ENCODE data around the gene AGPAT3. TPM values are rescaled to one million over a fixed set of nuclear protein-coding genes. Genes with fewer than 3 reads are reported as not detected.
"Not testable (repeated sequence)": the region's sequence is repeated elsewhere in the genome, so short reads cannot be mapped to it uniquely, and the experiment has no call there.

Gene AGPAT3
- polyA plus RNA-seq, 2 donors, result 15.3 to 18.6 TPM

GRCh38 chr21:43886565-43886964, 21.5 kb downstream of the AGPAT3 start:
- peaks cover 7 to 21% of the 10 kb centered on the region in 2 donors for H3K4me1 ChIP-seq (ENCODE audit: control insufficient read depth in 2 of 2, insufficient read depth in 2 of 2, low read length in 1 of 2)
- 93 to 100% methylated on average over 1 of the region's 1 CpG for WGBS, 2 donors
- no peaks in the 10 kb centered on the region for H3K9me3 ChIP-seq (ENCODE audit: control insufficient read depth in 2 of 2, insufficient read depth in 1 of 2, low read depth in 1 of 2, low read length in 1 of 2)
- H3K27ac ChIP-seq (ENCODE audit: low read depth in 2 of 2, low read length in 1 of 2), result no peak overlapping the region
- peaks cover 0 to 7% of the 10 kb centered on the region in 2 donors for H3K36me3 ChIP-seq (ENCODE audit: control insufficient read depth in 2 of 2, insufficient read depth in 2 of 2, low read length in 1 of 2)
- no peak overlapping the region for H3K4me3 ChIP-seq (ENCODE audit: low read depth in 1 of 2, low read length in 2 of 2)
- no peaks in the 10 kb centered on the region for H3K27me3 ChIP-seq (ENCODE audit: control insufficient read depth in 1 of 2, insufficient read depth in 2 of 2, low read length in 2 of 2)

GRCh38 chr21:43889069-43889468, 24.0 kb downstream of the AGPAT3 start:
- Histone ChIP-seq H3K4me3 (ENCODE audit: low read depth in 1 of 2, low read length in 2 of 2) (no peak overlapping the region), H3K4me1 (ENCODE audit: control insufficient read depth in 2 of 2, insufficient read depth in 2 of 2, low read length in 1 of 2) (peaks cover 3 to 14% of the 10 kb centered on the region in 2 donors), H3K9me3 (ENCODE audit: control insufficient read depth in 2 of 2, insufficient read depth in 1 of 2, low read depth in 1 of 2, low read length in 1 of 2) (no peaks in the 10 kb centered on the region), H3K27ac (ENCODE audit: low read depth in 2 of 2, low read length in 1 of 2) (no peak overlapping the region), H3K27me3 (ENCODE audit: control insufficient read depth in 1 of 2, insufficient read depth in 2 of 2, low read length in 2 of 2) (no peaks in the 10 kb centered on the region), H3K36me3 (ENCODE audit: control insufficient read depth in 2 of 2, insufficient read depth in 2 of 2, low read length in 1 of 2) (no peaks in the 10 kb centered on the region)
- 61 to 76% methylated on average over 3 of the region's 3 CpGs for WGBS, 2 donors

GRCh38 chr21:43890042-43890441, 25.0 kb downstream of the AGPAT3 start:
- Histone ChIP-seq H3K27me3 (ENCODE audit: control insufficient read depth in 1 of 2, insufficient read depth in 2 of 2, low read length in 2 of 2) (no peaks in the 10 kb centered on the region), H3K4me1 (ENCODE audit: control insufficient read depth in 2 of 2, insufficient read depth in 2 of 2, low read length in 1 of 2) (peaks cover 0 to 5% of the 10 kb centered on the region in 2 donors), H3K27ac (ENCODE audit: low read depth in 2 of 2, low read length in 1 of 2) (no peak overlapping the region), H3K9me3 (ENCODE audit: control insufficient read depth in 2 of 2, insufficient read depth in 1 of 2, low read depth in 1 of 2, low read length in 1 of 2) (no peaks in the 10 kb centered on the region), H3K4me3 (ENCODE audit: low read depth in 1 of 2, low read length in 2 of 2) (no peak overlapping the region), H3K36me3 (ENCODE audit: control insufficient read depth in 2 of 2, insufficient read depth in 2 of 2, low read length in 1 of 2) (no peaks in the 10 kb centered on the region)
- 84 to 90% methylated on average over 9 of the region's 9 CpGs for WGBS, 2 donors

- Histone ChIP-seq H3K4me1 (ENCODE audit: control insufficient read depth in 2 of 2, insufficient read depth in 2 of 2, low read length in 1 of 2) (no peaks in the 10 kb centered on the region), H3K27ac (ENCODE audit: low read depth in 2 of 2, low read length in 1 of 2) (no peak overlapping the region), H3K9me3 (ENCODE audit: control insufficient read depth in 2 of 2, insufficient read depth in 1 of 2, low read depth in 1 of 2, low read length in 1 of 2) (no peaks in the 10 kb centered on the region), H3K4me3 (ENCODE audit: low read depth in 1 of 2, low read length in 2 of 2) (no peak overlapping the region), H3K36me3 (ENCODE audit: control insufficient read depth in 2 of 2, insufficient read depth in 2 of 2, low read length in 1 of 2) (no peaks in the 10 kb centered on the region), H3K27me3 (ENCODE audit: control insufficient read depth in 1 of 2, insufficient read depth in 2 of 2, low read length in 2 of 2) (no peaks in the 10 kb centered on the region)
- WGBS, 2 donors, result 97% methylated on average over 3 of the region's 3 CpGs
These were observed 27.3 kb downstream of the AGPAT3 start for GRCh38 chr21:43892334-43892733.

GRCh38 chr21:43892984-43893535, 28.0 kb downstream of the AGPAT3 start:
- Histone ChIP-seq H3K4me3 (ENCODE audit: low read depth in 1 of 2, low read length in 2 of 2) (no peak overlapping the region), H3K27ac (ENCODE audit: low read depth in 2 of 2, low read length in 1 of 2) (no peak overlapping the region), H3K36me3 (ENCODE audit: control insufficient read depth in 2 of 2, insufficient read depth in 2 of 2, low read length in 1 of 2) (no peaks in the 10 kb centered on the region), H3K27me3 (ENCODE audit: control insufficient read depth in 1 of 2, insufficient read depth in 2 of 2, low read length in 2 of 2) (no peaks in the 10 kb centered on the region), H3K9me3 (ENCODE audit: control insufficient read depth in 2 of 2, insufficient read depth in 1 of 2, low read depth in 1 of 2, low read length in 1 of 2) (no peaks in the 10 kb centered on the region), H3K4me1 (ENCODE audit: control insufficient read depth in 2 of 2, insufficient read depth in 2 of 2, low read length in 1 of 2) (no peaks in the 10 kb centered on the region)
- 67 to 85% methylated on average over 5 of the region's 5 CpGs for WGBS, 2 donors

- Histone ChIP-seq H3K27me3 (ENCODE audit: control insufficient read depth in 1 of 2, insufficient read depth in 2 of 2, low read length in 2 of 2) (no peaks in the 10 kb centered on the region), H3K9me3 (ENCODE audit: control insufficient read depth in 2 of 2, insufficient read depth in 1 of 2, low read depth in 1 of 2, low read length in 1 of 2) (no peaks in the 10 kb centered on the region), H3K36me3 (ENCODE audit: control insufficient read depth in 2 of 2, insufficient read depth in 2 of 2, low read length in 1 of 2) (no peaks in the 10 kb centered on the region), H3K27ac (ENCODE audit: low read depth in 2 of 2, low read length in 1 of 2) (no peak overlapping the region), H3K4me1 (ENCODE audit: control insufficient read depth in 2 of 2, insufficient read depth in 2 of 2, low read length in 1 of 2) (no peaks in the 10 kb centered on the region), H3K4me3 (ENCODE audit: low read depth in 1 of 2, low read length in 2 of 2) (no peak overlapping the region)
- WGBS, 2 donors, result 61 to 64% methylated on average over 19 of the region's 19 CpGs
These were observed 28.6 kb downstream of the AGPAT3 start for GRCh38 chr21:43893536-43894205.

- H3K36me3 ChIP-seq (ENCODE audit: control insufficient read depth in 2 of 2, insufficient read depth in 2 of 2, low read length in 1 of 2), result no peaks in the 10 kb centered on the region
- no peak overlapping the region for H3K27ac ChIP-seq (ENCODE audit: low read depth in 2 of 2, low read length in 1 of 2)
- H3K27me3 ChIP-seq (ENCODE audit: control insufficient read depth in 1 of 2, insufficient read depth in 2 of 2, low read length in 2 of 2), result no peaks in the 10 kb centered on the region
- 53 to 64% methylated on average over 4 of the region's 4 CpGs for WGBS, 2 donors
- no peak overlapping the region for H3K4me3 ChIP-seq (ENCODE audit: low read depth in 1 of 2, low read length in 2 of 2)
- H3K9me3 ChIP-seq (ENCODE audit: control insufficient read depth in 2 of 2, insufficient read depth in 1 of 2, low read depth in 1 of 2, low read length in 1 of 2), result no peaks in the 10 kb centered on the region
- H3K4me1 ChIP-seq (ENCODE audit: control insufficient read depth in 2 of 2, insufficient read depth in 2 of 2, low read length in 1 of 2), result no peaks in the 10 kb centered on the region
These were observed 29.2 kb downstream of the AGPAT3 start for GRCh38 chr21:43894206-43894577.

GRCh38 chr21:43895196-43895595, 30.2 kb downstream of the AGPAT3 start:
- peaks cover 0 to 3% of the 10 kb centered on the region in 2 donors for H3K36me3 ChIP-seq (ENCODE audit: control insufficient read depth in 2 of 2, insufficient read depth in 2 of 2, low read length in 1 of 2)
- no peaks in the 10 kb centered on the region for H3K9me3 ChIP-seq (ENCODE audit: control insufficient read depth in 2 of 2, insufficient read depth in 1 of 2, low read depth in 1 of 2, low read length in 1 of 2)
- 97% methylated on average over 4 of the region's 4 CpGs for WGBS, 2 donors
- no peak overlapping the region for H3K4me3 ChIP-seq (ENCODE audit: low read depth in 1 of 2, low read length in 2 of 2)
- H3K4me1 ChIP-seq (ENCODE audit: control insufficient read depth in 2 of 2, insufficient read depth in 2 of 2, low read length in 1 of 2), result no peaks in the 10 kb centered on the region
- H3K27me3 ChIP-seq (ENCODE audit: control insufficient read depth in 1 of 2, insufficient read depth in 2 of 2, low read length in 2 of 2), result no peaks in the 10 kb centered on the region
- no peak overlapping the region for H3K27ac ChIP-seq (ENCODE audit: low read depth in 2 of 2, low read length in 1 of 2)

- not testable (repeated sequence) for H3K9me3 ChIP-seq (ENCODE audit: control insufficient read depth in 2 of 2, insufficient read depth in 1 of 2, low read depth in 1 of 2, low read length in 1 of 2); H3K27me3 ChIP-seq (ENCODE audit: control insufficient read depth in 1 of 2, insufficient read depth in 2 of 2, low read length in 2 of 2); H3K27ac ChIP-seq (ENCODE audit: low read depth in 2 of 2, low read length in 1 of 2); H3K36me3 ChIP-seq (ENCODE audit: control insufficient read depth in 2 of 2, insufficient read depth in 2 of 2, low read length in 1 of 2); H3K4me1 ChIP-seq (ENCODE audit: control insufficient read depth in 2 of 2, insufficient read depth in 2 of 2, low read length in 1 of 2); H3K4me3 ChIP-seq (ENCODE audit: low read depth in 1 of 2, low read length in 2 of 2)
- 82 to 87% methylated on average over 3 to 4 of the region's 8 CpGs for WGBS, 2 donors
These were observed 31.8 kb downstream of the AGPAT3 start for GRCh38 chr21:43896696-43897299.

All from esophagus (tissue), 2 donors.